ENCODE measurements around the gene NUTM2D. TPM values are rescaled to one million over a fixed set of nuclear protein-coding genes. Genes with fewer than 3 reads are reported as not detected.
"Not testable (repeated sequence)": the region's sequence is repeated elsewhere in the genome, so short reads cannot be mapped to it uniquely, and the experiment has no call there.

Gene NUTM2D
- total RNA-seq, 4 donors from 2014 or later: 2.3 to 3.4 (median 2.7) TPM

DNA sequence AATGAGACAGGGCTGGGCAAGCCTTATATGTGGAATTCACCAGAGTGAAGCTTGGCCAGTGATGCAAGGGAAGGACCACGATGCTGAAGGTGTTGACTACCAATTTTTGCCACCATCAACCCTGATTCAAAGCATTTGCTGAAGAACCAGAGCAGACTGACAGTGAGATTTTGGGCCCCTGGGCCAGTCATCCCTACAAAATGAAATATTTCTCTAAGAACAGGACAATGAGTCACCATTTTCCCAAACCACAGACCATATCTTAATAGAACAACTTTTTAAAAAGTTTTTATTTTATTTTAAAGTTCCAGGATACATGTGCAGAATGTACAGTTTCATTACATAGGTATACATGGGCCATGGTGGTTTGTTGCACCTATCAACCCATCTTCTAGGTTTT, 16.5 kb downstream of the NUTM2D start:
- H3K4me3 ChIP-seq; intact Hi-C loops (cut with DNase I); H3K36me3 ChIP-seq; H3K27ac ChIP-seq (replicated peaks in 1 of 4); H3K27me3 ChIP-seq; H3K4me1 ChIP-seq; H3K9me3 ChIP-seq: not testable (repeated sequence)
- DNase-seq (ENCODE audit: extremely low spot score): peak; percentile 24
- WGBS: 100% methylated on average over 1 of the region's 1 CpG

DNA sequence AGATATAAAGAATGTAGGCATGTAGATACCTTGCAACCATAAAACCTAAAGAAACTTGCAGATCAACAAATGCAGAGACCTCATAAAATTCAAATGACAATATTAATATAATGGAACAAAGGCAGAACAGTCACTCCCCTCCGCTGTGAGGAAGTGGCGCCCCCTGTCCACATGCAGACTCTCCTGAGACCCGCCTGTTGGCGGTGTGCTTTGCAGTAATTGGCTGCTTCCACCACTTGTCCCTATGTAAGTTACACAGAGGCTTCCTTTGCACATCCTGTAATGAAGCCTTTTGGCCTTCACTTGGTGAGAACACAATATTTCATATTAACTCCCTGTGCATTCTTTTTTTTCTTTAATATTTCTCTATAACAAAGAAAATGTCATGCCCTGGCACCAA, 21.6 kb downstream of the NUTM2D start:
- H3K9me3 ChIP-seq; intact Hi-C loops (cut with DNase I): not testable (repeated sequence)

DNA sequence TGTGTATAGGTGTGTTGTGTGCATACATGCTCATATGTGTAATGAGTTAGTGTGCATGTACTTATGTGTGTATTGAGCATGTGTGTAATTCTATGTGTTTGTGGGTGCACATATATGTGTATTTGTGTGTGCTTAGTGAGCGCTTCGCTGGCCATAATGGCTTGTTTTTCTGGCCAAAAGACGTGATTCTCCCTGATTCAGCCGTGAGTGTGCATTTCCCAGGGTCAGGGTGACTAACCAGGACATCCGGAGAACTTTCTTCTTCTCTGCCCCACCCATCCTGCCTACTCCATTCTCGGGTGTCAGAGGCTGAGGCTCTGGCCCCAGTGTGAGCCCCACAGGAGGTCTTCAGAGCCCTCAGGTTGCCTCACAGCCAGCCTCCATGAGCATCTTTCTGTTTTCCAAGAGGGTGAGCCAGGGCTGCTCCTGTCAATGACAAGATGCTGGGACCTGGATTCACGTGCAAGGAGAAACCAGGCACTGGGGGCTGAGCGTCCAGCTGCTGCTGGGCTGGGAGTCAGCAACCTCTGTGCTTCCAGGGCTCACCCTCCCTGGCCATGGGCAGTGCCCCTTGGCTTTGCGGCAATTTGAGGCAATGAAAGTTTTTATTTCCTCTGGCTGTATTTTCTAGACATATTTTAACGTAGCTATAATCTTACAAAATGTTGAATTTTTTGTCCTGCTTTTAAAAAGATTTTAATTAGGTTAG, 25.8 kb downstream of the NUTM2D start:
- H3K9me3 ChIP-seq; H3K36me3 ChIP-seq; H3K27me3 ChIP-seq; H3K4me3 ChIP-seq; intact Hi-C loops (cut with DNase I); H3K27ac ChIP-seq (replicated peaks in 1 of 4); DNase-seq (ENCODE audit: extremely low spot score); H3K4me1 ChIP-seq: not testable (repeated sequence)
- 100% methylated on average over 2 of the region's 10 CpGs for WGBS

More for the DNA sequence above, 21.6 kb downstream of the NUTM2D start:
- H3K27ac ChIP-seq (replicated peaks in 1 of 4); H3K4me3 ChIP-seq; DNase-seq (ENCODE audit: extremely low spot score); H3K4me1 ChIP-seq; H3K27me3 ChIP-seq; H3K36me3 ChIP-seq: not testable (repeated sequence)
- 80% methylated on average over 1 of the region's 4 CpGs for WGBS

DNA sequence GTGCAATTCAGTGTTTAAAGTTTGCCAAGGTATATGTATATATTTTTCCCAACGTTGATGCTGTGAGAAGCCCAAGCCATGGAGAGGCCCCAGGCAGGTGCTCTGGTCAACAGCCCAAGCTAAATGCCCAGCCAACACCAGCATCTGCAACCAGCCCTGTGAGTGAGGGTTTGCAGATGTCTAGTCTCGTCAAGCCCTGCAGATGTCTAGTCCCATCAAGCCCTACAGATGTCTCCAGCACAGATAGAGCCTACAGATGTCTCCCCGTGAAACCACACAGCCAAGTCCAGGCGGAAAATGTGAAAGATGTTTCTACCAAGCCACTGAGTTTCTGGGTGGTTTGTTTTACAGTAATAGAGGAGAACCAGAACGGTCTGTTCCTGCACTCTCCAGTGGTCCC, 26.7 kb downstream of the NUTM2D start:
- 68% methylated on average over 2 of the region's 5 CpGs for WGBS
- intact Hi-C loops (cut with DNase I); H3K36me3 ChIP-seq; H3K4me3 ChIP-seq; DNase-seq (ENCODE audit: extremely low spot score); H3K27ac ChIP-seq (replicated peaks in 1 of 4); H3K9me3 ChIP-seq; H3K4me1 ChIP-seq; H3K27me3 ChIP-seq: not testable (repeated sequence)

DNA sequence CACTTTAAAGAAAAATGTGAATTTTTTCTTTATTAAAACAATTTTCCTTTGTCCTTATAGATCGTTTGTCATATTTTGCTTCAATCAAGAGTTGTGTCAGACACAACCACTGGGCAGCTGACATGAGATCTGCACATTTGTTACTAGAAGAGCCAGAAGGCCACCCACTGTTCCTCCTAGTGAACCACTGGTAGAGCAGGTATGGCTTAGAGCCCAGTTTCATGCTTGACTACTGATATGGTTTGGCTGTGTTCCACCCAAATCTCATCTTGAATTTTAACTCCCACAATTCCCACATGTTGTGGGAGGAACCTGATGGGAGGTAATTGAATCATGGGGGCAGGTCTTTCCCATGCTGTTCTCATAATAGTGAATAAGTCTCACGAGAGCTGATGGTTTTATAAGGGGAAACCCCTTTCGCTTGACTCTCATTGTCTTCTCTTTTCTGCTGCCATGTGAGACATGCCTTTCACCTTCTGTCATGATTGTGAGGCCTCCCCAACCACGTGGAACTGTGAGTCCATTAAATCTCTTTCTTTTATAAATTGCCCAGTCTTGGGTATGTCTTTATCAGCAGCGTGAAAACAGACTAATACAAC, 28.3 kb downstream of the NUTM2D start:
- intact Hi-C loops (cut with DNase I); H3K36me3 ChIP-seq; H3K27ac ChIP-seq (replicated peaks in 1 of 4); DNase-seq (ENCODE audit: extremely low spot score); H3K4me1 ChIP-seq; H3K4me3 ChIP-seq; H3K27me3 ChIP-seq; H3K9me3 ChIP-seq: not testable (repeated sequence)
- 63% methylated on average over 5 of the region's 5 CpGs for WGBS

DNA sequence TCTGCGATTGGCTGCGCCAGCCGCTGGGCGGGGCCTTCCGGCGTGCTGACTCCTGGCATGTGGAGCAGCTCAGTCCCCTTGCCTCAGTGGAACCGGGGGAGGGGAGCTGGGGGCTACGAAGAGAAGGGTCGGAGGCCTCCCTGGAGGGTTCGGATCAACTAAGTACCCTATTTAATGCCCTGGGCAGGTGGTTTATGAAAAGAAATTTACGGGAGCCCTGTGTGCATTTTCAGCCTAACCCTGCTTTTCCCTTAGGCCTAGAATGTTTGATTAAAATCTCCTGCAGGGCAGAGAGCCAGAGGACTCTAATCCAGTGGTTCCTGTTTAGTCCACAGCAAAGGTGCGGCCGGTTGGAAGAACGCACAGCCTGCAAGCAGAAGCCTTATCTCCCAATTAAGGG, 33.8 kb downstream of the NUTM2D start:
- H3K4me3 ChIP-seq; DNase-seq (ENCODE audit: extremely low spot score); H3K27ac ChIP-seq (replicated peaks in 1 of 4); H3K27me3 ChIP-seq; H3K4me1 ChIP-seq; intact Hi-C loops (cut with DNase I); H3K36me3 ChIP-seq; H3K9me3 ChIP-seq: not testable (repeated sequence)
- WGBS: 38% methylated on average over 6 of the region's 14 CpGs

DNA sequence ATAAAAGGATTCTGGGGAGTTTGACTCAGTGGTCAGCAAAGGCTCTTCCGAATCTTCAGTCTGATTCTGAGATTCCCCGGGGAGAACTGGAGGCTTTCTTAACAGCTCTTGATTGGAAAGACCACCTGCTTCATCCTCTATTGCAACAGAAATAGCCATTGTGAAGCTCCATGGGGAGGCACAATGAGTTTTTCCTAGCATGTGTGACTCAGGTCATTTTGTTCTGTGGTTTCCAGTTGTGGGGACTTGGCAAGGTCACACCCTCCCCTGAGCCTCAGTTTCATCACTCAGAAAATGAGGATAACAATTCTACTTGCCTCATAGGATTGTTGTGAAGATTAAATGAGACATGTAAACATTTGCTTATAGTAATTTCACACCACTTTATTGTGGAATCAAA, 38.7 kb downstream of the NUTM2D start:
- H3K4me1 ChIP-seq; H3K27ac ChIP-seq (replicated peaks in 1 of 4); intact Hi-C loops (cut with DNase I); H3K36me3 ChIP-seq; DNase-seq (ENCODE audit: extremely low spot score); H3K4me3 ChIP-seq; H3K27me3 ChIP-seq; H3K9me3 ChIP-seq: not testable (repeated sequence)
- 93% methylated on average over 2 of the region's 2 CpGs for WGBS

DNA sequence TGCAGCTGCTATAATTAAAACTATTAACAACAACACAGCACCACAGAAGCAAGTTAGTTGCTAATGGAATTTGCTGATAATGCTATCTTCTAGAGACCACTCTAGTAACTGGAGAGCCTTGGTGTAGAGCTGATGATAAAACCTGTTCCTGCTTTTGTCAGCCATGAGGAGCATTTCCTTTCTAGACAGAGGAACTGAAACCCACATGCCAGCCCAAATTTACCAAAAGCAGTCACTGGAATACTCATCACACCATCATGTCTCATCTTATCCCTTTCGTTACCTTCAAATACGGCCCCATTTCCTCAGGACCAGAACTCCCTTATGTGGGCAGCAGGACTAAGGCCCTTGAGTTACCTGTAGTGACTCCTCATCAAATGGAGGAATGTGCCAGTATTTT, 40.9 kb downstream of the NUTM2D start:
- H3K36me3 ChIP-seq; H3K27ac ChIP-seq (replicated peaks in 1 of 4); H3K9me3 ChIP-seq; intact Hi-C loops (cut with DNase I); H3K4me3 ChIP-seq; H3K27me3 ChIP-seq; H3K4me1 ChIP-seq; DNase-seq (ENCODE audit: extremely low spot score): not testable (repeated sequence)
- WGBS: 79% methylated on average over 2 of the region's 2 CpGs

DNA sequence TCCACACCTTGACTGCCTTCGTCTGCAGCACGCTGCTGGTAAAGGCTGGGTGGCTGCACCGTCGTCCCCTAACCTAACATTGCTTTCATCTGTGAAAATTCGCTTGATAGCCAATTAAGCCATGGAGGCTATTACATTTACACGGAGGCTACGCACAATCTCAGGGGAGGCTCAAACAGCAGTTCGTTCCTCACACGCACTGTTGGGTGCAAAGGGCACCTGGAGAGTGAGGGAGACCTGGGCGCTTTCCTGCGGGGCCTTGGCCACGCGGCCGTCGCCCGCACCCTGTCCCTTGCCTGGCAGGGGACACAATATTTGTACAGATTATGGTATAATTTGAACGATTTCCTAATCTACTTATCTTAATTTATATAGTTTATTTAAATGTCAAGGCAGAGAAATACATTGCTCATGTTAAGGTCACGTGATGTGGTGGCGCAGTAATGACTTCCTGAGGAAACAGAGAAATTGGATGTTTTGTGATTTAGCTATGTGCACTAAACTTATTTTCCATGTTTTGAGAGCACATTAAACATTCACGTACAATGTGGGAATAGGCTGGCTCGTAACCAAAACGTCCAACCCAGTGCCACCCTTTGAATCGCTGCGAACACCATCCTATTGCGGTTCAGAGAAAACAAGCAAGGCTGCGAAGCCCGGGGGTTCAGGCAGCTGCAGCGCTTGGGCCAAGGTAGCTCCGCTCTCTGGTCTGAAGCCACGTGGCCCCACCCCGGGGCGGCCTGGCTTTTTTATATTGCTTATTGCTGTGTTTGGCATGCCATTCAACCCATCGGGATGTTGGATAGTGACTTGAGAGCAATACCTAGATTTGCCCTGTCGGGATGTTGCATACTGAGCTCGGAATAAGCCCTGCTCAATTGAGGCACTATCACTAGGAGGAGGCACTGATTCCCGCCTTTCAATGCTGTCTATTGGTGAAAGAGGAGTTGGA, 50.2 kb downstream of the NUTM2D start:
- peak overlapping the region in 1 of 4 donors; percentile 4 for H3K4me3 ChIP-seq
- peaks cover 0 to 17% (median 2%) of the 10 kb centered on the region in 4 donors for H3K27me3 ChIP-seq
- intact Hi-C loops (cut with DNase I); DNase-seq (ENCODE audit: extremely low spot score); H3K4me1 ChIP-seq; H3K36me3 ChIP-seq; H3K27ac ChIP-seq (replicated peaks in 1 of 4); H3K9me3 ChIP-seq: not testable (repeated sequence)
- WGBS: 56% methylated on average over 36 of the region's 36 CpGs

DNA sequence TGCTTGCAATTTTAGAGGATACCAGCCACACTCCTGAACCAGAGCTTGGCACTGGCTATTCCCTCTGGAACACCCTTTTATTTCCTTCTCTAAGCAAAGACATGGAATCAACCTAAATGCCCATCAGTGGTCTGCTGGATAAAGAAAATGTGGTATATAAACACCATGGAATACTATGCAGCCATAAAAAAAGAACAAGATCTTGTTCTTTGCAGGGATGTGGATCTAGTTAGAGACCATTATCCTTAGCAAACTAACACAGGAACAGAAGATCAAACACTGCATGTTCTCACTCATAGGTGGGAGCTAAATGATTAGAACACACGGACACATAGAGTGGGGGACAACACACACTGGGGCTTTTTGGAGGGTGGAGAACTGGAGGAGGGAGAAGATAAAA, 56.4 kb downstream of the NUTM2D start:
- H3K27me3 ChIP-seq; H3K36me3 ChIP-seq; H3K4me1 ChIP-seq; H3K4me3 ChIP-seq; intact Hi-C loops (cut with DNase I); H3K27ac ChIP-seq (replicated peaks in 1 of 4); DNase-seq (ENCODE audit: extremely low spot score); H3K9me3 ChIP-seq: not testable (repeated sequence)
- 65% methylated on average over 1 of the region's 1 CpG for WGBS
